Measurements from ENCODE around the gene COPS2.

Gene COPS2

GRCh38 chr15:49174902-49175301 is 19.5 kb upstream of the COPS2 start:
- TF ChIP-seq CTCF (IDR thresholded peaks at IDR 0.05) (no peak), ZFX (IDR thresholded peaks at IDR 0.05; ENCODE audit: borderline replicate concordance) (no peak)
- no peak overlapping the region for H3K27ac ChIP-seq

GRCh38 chr15:49171790-49172189 is 16.4 kb upstream of the COPS2 start:
- TF ChIP-seq ZFX (IDR thresholded peaks at IDR 0.05; ENCODE audit: borderline replicate concordance) (no peak), CTCF (IDR thresholded peaks at IDR 0.05) (no peak)
- H3K27ac ChIP-seq: peak overlapping the region; percentile 96

GRCh38 chr15:49169880-49170597 is 14.6 kb upstream of the COPS2 start, which contains the start of gene GALK2:
TSS of gene GALK2 (plus strand) at chr15:49170247. CDS start at chr15:49170323, 76 bp downstream.
- no peak for TF ChIP-seq ZFX (IDR thresholded peaks at IDR 0.05; ENCODE audit: borderline replicate concordance)
- no peak for TF ChIP-seq CTCF (IDR thresholded peaks at IDR 0.05)
- H3K27ac ChIP-seq: peak within 1 kb of the TSS; percentile 96

GRCh38 chr15:49168016-49168415 is 12.6 kb upstream of the COPS2 start:
- TF ChIP-seq CTCF (IDR thresholded peaks at IDR 0.05): no peak
- no peak overlapping the region for H3K27ac ChIP-seq

GRCh38 chr15:49164865-49165264 is 9.5 kb upstream of the COPS2 start:
- TF ChIP-seq CTCF (IDR thresholded peaks at IDR 0.05): no peak
- no peak for TF ChIP-seq ZFX (IDR thresholded peaks at IDR 0.05; ENCODE audit: borderline replicate concordance)
- H3K27ac ChIP-seq: no peak overlapping the region

- H3K27ac ChIP-seq: no peak overlapping the region
- TF ChIP-seq ZFX (IDR thresholded peaks at IDR 0.05; ENCODE audit: borderline replicate concordance): no peak
- TF ChIP-seq CTCF (IDR thresholded peaks at IDR 0.05): no peak
Measured at GRCh38 chr15:49163678-49164077, 8.3 kb upstream of the COPS2 start.

- peak overlapping the region; percentile 78 for H3K27ac ChIP-seq
- TF ChIP-seq ZFX (IDR thresholded peaks at IDR 0.05; ENCODE audit: borderline replicate concordance): no peak
- no peak for TF ChIP-seq CTCF (IDR thresholded peaks at IDR 0.05)
Measured at GRCh38 chr15:49155834-49156627, 632 bp upstream of the COPS2 start.
